DMS 273 (cell line): Measurements from ENCODE around the gene DNMT1.

Source experiments
- DNase-seq: peaks from one replicate; lab custom pipeline; 2025; ENCODE audit not compliant: unreplicated experiment; lab: John Stamatoyannopoulos, UW

DNMT1 gene

DNA sequence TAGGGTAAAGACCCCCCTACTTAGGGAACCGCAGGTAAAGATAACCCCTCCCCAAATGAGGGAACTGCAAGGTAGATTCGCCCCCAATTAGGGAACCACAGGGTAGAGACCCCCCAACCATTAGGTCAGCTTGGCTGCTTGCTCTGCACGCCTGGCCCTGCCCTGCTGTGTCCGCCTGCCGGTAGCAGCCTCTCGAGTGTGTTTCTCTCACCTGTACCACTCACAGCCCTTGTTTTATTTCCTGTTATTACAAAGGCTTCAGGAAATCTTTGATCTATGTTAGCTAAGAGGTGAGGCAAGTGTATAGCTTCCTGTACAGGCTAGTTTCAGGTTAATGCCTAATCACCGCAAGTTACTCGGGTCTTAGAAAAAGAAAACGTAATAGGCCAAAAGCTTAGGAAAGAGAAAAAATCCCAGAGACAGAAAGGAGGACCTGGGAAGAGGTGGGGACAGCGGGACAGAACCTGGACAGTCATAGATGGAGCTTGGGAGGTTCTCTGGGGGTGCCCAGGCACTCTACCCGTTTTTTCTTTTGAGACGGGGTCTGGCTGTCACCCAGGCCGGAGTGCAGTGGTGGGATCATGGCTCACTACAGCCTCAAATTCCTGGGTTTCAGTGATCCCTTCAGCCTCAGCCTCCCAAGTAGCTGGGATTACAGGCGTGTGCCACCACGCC is 51.9 kb downstream of the DNMT1 start:
- DNase-seq: no peak

DNA sequence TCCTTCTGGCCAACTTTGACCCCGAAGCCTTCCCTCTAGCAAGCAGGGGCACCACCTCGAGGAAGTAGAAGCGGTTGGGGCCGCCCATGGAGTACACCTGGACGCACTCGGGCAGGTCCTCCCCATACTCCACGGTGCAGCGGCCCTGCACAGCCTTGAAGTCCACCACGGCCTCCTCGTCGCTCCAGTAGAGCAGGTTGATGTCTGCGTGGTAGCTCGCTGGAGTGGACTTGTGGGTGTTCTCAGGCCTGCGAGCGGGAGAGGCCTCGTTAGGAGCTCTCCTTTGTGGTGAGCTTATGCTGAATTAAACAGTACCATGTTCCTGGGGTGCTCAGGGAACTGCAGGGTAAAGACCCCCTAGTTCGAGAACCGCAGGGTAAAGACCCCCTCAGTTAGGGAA is 52.8 kb downstream of the DNMT1 start:
- no peak for DNase-seq

DNA sequence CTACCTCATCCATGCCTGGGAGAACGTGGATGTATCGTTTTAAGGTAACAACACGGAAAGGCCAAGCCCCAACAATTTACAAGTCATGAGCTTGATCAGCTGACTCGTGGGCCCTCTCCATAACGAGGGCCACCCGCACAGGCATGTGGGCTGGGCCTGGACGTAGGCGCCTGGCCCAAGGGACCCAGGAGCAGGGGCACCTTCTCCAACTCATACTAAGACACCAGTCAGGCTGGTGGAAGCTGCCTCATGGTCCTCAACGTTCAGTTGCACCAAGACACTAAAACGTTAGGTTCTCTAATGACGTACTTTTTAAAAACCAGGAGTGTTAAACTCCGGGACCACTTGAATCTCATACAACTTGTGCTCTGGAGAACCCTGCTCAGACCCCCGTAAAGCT is 53.3 kb downstream of the DNMT1 start:
- DNase-seq: no peak

DNA sequence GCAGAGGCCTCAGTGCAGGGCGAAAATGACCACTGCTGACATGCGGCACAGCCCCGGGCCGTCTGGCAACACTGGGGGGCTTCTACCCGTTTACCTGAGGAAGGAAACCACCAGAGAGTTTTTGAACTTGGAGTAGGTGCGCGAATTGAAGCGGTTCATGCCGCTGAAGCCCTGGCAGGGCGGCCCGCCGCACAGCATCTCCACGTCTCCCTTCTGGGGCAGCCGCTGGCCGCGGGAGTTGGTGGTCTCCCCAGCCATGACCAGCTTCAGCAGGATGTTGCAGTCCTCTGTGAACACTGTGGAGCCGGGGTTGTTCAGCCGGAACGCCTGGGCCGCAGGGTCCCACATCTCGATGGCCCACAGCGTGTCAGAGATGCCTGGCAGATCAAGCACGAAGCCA is 54.8 kb downstream of the DNMT1 start:
- DNase-seq: no peak

DNA sequence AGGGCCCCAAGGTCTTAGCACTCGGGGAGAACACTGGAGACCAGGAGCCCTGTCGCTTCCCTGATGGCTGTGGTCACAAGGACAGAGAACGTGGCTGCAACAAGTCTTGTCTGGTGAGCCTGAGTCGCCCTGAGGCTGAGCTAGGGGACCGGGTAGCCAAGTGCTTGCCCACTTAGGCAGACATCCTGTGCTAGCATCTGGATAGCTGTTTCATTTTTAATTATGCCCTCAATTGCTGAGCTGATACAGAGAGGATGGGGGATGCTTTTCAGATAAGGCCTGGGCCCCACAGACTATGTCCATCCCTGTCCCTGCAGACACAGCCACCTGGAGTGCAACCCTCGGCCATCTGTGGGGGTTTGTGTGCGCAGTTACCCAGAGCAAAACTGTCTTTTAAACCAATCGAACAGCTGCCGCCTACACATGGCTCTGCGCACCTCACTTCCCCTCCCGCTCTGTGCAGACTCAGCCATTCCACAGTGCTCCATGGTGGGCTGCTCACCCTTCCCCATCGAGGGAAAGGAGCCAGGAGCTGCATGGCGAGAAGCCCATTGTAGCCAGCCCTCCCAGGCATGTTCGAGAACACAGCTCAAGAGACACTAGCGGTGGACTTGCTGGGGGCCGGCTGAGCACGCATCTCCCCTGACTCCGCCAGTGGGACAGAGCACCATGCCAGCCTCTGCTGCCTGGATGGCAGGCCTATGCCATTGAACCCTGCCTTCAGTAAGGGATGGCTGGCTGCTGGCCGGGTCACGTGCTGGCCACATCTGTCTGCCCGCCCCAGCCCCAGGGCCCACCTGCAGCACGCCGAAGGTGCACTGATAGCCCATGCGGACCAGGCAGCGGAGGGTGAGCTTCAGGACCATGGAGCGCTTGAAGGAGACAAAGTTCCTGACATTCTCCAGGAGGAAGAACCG is 55.6 kb downstream of the DNMT1 start:
- DNase-seq: peak; percentile 28

DNA sequence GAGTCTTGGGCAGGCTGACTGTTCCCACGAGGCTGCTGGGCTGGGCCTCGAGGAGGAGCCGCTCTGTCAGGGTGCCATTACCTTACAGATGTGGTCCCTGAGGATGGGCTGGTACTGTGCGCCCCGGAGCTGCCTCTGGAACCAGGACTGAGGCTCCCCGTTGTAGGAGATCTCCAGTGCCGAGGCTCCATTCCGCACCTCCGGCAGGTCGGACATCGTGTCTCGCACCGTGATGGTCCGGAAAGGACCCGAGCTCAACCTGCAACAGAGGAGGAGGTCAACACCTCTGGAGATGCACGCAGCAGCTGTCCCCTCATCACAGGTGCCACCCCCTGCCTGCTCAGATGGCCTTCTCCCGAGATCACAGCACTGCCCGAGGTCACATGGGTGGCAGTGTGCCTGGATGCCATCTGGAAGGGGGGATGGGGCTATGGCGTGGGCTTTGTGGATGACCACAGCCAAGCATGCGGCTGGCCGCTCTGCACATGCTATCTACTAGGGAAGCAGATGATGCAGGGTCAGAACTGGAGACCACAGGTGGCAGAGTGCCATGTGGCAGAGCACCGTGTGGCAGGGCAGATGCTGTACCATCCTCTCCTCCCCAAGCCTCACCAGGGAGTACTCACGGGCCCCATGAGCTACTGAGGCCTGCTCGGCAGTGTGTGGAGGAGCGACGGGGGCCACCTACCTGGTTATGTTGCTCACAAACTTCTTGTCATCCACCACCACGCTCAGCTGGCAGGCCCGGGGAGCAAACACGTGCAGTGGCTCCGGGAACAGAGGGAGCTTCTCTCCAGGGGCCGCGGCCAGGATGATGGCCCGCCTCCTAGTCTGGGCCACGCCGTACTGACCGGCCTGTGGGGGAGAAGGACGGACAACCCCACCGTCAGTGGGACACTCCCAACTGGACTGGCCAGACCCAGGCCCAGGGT is 56.7 kb downstream of the DNMT1 start:
- peak; percentile 49 for DNase-seq

DNA sequence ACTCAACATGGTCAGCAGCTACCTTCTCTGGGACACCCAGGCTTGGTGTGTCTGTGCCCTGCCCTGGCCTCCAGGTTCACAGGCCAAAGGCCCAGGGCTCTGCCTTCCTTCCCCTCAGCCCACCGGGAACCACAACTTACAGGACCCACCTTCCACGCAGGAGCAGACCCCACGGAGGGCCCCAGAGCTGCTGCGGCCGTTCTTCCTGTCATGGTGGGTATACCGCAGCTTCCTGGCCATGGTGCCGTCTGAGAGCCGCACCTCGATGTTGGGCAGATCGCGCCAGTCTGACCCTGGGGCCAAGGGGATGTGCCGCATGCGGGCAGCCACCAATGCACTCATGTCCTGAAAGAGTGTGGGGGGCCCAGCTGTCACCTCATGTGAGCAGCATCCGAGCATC is 57.8 kb downstream of the DNMT1 start:
- no peak for DNase-seq

DNA sequence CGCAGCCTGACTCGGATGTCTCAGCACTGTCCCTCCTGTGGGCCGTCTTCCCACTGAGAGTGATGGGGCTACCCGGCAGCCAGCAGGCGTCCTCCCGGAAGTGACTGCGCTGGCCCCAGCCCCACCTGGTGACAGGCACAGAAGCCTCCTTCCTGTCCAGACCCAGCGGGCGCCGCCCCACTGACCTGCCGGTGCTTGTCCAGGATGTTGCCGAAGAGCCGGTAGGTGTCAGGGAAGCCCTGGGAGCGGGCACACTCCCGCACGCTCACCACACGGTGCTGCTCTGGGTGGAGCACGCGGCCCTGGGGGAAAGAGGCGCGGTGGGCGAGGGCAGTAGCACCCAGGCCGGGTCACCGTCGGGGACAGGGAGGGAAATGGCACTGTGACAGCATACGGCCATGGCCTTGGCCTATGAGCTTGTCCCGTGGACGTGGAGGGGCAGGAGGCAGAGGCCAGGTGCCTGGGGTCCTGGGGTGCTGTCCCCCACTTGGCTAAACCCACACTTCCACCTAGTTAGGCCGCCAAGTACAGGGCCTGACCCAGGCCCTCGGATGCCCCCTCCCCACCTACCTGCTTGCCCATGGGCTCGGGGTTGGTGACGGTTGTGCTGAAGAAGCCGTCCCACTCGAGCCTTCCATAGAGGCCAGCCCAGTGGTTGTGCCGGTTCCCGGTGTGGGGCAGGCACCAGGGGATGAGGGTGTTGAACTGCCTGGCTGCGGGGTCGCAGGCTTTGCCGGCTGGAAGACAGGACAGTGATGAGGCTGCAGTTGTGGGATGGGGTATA is 59.0 kb downstream of the DNMT1 start:
- no peak for DNase-seq

DNA sequence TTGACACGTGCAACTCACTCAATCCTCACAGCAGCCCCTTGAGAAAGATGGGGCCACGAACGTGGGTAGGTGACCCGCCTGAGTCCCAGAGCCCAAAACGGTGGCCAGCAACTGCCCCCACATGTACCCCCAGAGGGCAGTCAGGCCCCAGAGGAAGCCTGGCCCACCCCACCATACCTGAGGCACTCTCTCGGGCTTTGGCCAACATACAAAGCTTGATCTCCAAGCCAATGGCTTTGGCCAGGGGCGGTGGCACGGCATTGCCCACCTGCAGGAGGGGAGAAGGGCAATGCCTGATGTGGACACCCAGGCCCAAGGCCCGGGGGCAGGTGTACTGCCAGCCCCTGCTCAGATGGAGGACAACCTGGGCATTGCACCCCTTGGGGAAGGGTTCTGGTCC is 60.7 kb downstream of the DNMT1 start:
- no peak for DNase-seq

DNA sequence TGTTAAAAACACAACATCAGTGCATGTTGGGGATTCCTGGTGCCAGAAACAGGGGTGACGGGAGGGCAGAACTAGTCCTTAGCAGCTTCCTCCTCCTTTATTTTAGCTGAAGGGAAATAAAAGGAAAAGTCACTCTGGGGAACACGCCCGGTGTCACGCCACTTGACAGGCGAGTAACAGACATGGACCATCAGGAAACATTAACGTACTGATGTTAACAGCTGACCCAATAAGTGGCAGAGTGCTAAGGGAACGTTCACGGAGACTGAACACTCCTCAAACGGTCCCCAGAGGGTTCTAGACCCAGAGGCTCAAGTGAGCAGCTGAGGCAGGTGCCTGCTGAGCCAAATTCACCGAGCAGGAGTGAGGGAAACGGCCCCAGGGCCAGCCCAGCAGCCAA is 61.2 kb downstream of the DNMT1 start:
- no peak for DNase-seq

DNA sequence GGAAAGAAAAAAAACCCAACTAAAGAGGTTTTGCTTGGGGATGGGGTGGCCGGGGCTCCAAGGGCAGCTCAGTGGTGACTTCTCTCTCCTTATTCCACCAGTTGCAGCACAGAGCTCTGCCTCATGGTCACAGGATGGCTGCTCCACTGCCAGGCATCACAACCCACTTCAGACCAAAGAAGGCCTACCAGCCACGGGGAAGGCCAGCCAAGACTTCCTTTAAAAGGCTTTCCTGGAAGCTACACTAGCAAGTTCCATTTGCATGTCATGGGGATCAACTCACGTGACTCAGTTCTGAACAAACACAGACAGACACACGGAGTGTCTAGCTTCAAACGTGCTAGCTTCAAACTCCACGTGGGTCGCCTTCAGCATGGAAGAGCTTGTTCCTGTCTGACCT is 61.8 kb downstream of the DNMT1 start:
- DNase-seq: no peak

DNA sequence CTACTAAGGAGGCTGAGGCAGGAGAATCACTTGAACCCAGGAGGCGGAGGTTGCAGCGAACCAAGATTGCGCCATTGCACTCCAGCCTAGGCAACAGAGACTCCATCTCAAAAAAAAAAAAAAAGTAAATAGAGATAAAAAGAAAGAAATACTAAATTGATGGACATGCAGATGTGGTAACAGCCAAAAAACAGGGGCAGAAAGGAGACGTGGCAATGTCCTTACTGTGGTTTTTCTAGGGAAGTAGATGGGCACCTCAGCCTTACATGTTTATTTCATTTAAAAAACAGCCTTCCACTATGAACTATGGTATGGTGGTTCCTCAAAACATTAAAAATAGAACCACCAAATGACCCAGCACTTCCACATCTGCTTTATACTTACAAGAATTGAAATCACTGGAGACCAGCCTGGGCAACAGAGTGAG is 68.5 kb downstream of the DNMT1 start:
- DNase-seq: no peak

DNA sequence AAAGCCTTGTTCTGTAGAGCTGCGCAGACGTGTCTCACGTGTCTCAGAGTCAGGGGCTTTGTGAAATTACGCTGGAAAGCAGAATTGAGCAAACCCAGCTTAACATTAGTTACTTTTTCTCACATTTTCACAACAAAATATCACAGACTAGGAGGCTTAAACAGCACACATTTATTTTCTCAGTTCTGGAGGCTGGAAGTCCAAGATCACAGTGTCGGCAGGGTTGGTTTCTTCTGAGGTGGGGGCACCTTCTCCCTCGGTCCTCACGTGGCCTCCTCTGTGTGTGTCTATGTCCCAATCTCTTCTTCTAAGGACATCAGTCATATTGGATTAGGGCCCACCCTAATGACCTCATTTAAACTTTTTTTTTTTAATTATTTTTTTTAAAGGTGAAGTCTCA is 70.3 kb downstream of the DNMT1 start:
- DNase-seq: no peak

DNA sequence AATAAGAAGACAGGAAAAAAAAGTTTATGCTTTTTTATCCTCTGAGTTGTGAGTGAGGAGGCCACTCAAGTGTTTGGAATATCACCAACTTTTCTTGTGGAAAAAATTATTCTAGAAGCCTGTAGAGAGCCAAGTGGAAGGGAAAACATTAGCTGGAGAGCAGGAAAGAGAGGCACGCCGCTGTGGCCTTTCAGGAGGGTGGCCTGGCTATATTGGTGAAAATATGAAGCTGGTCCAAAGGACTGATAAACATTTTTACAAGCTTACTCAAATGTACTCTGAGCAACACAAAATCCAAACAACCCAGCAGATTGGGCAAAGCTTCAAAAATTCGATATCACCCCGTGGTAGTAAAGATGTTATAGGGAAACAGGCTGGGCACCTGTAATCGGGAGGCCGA is 72.7 kb downstream of the DNMT1 start:
- no peak for DNase-seq

DNA sequence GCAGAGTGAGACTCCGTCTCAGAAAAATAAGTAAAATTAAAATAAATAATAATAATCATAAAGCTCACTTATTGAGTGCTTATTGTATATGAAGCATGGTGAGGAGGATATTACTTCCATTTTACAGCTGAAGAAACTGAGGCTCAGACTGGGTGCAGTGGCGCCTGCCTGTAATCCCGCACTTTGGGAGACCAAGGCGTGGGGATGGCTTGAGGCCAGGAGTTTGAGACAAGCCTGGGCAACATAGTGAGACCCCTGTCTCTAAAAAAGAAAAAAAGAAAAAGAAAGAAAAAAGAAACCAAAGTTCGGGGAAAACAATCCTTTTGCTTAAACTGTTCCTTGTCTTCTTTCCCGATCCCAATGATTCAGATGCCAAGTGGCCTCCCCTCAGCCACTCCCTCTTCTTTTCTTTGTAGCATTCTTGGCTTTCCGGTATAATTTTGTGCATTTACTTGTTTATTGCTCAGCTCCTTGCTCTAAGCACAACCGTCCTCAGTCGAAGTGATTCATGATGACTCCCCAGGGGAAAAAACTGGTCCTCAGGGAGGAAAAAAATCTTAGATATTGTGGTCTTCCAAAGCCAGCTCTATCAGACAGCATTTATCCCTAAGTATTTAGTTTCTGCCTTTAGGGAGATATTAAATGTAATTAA is 74.1 kb downstream of the DNMT1 start:
- no peak for DNase-seq

DNA sequence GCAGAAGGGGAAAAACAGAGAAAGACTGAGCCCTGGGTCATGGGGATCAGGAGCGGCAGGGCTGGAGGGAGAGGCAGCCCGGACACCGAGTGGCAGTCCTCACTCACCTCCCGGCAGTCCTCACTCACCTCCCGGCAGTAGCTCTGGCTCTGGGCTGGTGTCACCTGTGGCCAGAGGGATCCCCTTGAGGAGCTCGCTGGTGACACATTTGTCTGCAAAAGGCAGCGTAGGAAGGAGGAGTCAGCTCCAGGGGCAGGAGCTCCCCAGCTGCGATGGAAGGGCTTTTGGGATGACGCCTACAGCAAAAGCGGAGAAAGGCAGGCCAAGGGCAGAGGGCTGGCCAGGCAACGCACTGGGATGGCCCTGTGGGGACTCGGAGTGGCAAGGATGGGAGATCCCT is 75.8 kb downstream of the DNMT1 start:
- peak; percentile 58 for DNase-seq

DNA sequence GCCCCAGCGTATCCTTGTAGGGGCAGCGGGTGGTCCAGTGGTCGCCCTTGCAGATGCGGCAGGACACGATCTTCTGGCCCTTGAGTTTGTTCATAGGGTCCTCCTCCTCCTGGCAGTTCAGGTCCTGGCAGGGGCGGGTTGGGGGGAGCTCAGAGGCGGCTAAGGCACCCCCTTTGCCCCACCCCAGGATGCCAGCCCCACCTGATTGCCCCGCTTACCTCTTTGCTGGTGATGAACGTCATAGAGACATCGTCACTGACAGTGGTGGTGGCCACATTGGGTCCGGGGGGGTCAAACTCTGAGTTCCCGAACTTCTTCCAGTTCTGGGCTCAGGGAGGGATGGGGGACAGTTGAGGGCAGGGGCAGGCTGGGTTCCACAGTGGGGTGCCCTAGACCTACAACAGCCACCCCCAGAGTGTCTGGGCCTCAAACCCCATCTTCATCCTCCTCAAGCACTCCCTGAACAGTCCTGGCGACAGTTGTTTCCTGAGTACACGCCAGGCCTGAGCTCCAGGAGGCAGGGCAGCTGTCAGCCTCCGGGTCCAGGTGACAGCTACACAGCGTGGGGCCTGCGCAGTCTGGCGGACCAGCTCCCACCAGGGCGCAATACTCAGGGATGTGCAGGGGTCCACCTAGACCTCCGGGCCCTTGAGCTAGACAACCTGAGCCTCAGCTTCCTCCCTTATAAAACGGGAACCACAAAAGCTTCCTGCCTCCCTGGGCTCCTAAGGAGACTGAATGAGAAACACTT is 77.7 kb downstream of the DNMT1 start:
- DNase-seq: no peak

DNA sequence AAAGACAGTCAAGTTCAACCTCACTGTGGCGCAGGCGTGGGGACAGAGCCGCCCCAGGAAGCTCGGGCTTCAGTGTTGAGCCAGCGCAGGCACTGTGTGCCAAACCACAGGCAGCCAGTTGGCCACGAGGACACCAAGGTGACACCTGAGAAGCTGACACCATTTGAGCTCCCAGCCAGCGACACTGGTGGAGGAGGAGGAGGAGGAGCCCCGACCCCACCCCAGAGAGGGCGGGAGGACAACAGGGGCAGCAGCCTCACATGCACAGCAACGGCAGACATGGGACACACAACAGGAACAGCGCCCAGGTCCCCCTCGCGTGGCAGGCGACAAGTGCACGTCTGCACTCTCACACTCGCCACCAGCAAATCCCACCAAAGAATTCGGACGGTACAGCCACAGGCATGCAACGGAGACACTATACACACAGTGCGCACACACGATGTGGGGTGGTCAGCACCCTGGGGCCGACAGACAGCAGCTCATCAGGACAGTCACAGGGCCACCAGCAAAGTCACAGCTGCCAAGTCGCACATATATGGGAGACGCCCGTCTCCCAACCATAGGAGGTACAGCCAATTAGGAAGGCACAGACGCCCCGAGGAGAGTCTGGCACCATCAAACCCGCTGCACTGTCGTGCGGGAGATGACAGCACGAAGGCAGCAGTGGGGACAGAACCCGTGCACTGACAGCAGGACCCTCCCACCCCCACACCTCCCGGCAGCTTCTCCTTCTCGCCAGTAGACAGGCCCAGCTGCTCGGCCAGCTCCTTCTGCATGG is 78.5 kb downstream of the DNMT1 start:
- peak; percentile 60 for DNase-seq
